Mesenchymal stem cell (in vitro differentiated cells and primary cell): Measurements from ENCODE around the gene CXCL17.
A peak's percentile ranks its signal among the peaks of the same experiment; 100 is the strongest.

Experiments
- DNase-seq: peaks from one replicate; pipeline ENCODE4 v3.0.0-alpha.2; 2013
- H2AFZ ChIP-seq: one replicate; pipeline ENCODE4 v1.6.1; 2013; ENCODE audit warnings: low read depth, mild to moderate bottlenecking, control low read depth, inconsistent platforms, low read length, moderate library complexity
- H2AK5ac ChIP-seq: 2 replicates; pipeline ENCODE4 v1.6.1; 2013; ENCODE audit warnings: low read length, moderate library complexity, mild to moderate bottlenecking, inconsistent platforms; ENCODE audit not compliant: severe bottlenecking
- H2BK120ac ChIP-seq: one replicate; pipeline ENCODE4 v1.6.1; 2013; ENCODE audit warnings: low read depth, mild to moderate bottlenecking, inconsistent platforms, low read length, moderate library complexity
- H2BK12ac ChIP-seq, 2 experiments: one replicate each; pipeline ENCODE4 v1.6.1; 2013; ENCODE audit warnings: inconsistent platforms in 2 of 2, low read length in 2 of 2, mild to moderate bottlenecking in 2 of 2, moderate library complexity in 2 of 2, control low read depth in 1 of 2
- H2BK15ac ChIP-seq: one replicate; pipeline ENCODE4 v1.6.1; 2013; ENCODE audit warnings: mild to moderate bottlenecking, low read depth, inconsistent platforms; ENCODE audit not compliant: poor library complexity, severe bottlenecking
- H2BK5ac ChIP-seq: 2 replicates; pipeline ENCODE4 v1.6.1; 2013; ENCODE audit warnings: low read depth, mild to moderate bottlenecking, low read length, control low read depth, inconsistent platforms; ENCODE audit not compliant: poor library complexity, severe bottlenecking
- H3K14ac ChIP-seq, 2 experiments: one replicate each; pipeline ENCODE4 v1.6.1; 2013; ENCODE audit warnings: inconsistent platforms in 2 of 2, low read length in 2 of 2, control low read depth in 1 of 2, mild to moderate bottlenecking in 1 of 2, moderate library complexity in 1 of 2
- H3K18ac ChIP-seq, 2 experiments: one replicate each; pipeline ENCODE4 v1.6.1; 2013; ENCODE audit warnings: inconsistent platforms in 2 of 2, low read length in 2 of 2, control low read depth in 1 of 2, low read depth in 1 of 2, mild to moderate bottlenecking in 1 of 2
- H3K23ac ChIP-seq, 2 experiments: one replicate each; pipeline ENCODE4 v1.6.1; 2013; ENCODE audit warnings: inconsistent platforms in 2 of 2, low read length in 2 of 2, mild to moderate bottlenecking in 2 of 2, moderate library complexity in 2 of 2, control low read depth in 1 of 2
- H3K27ac ChIP-seq: 2 replicates; pipeline ENCODE4 v1.5.1; 2013; ENCODE audit warnings: mild to moderate bottlenecking, moderate library complexity, low read length, control low read depth, inconsistent platforms; ENCODE audit not compliant: poor library complexity, severe bottlenecking
- H3K27me3 ChIP-seq, 2 experiments: 2 replicates each; pipeline versions ENCODE4 v1.6.1 to v1.7.0; 2013; ENCODE audit warnings: low read length in 2 of 2, mild to moderate bottlenecking in 2 of 2, moderate library complexity in 2 of 2, control low read depth in 1 of 2, inconsistent platforms in 1 of 2; ENCODE audit not compliant: control insufficient read depth in 1 of 2, insufficient read depth in 1 of 2
- H3K36me3 ChIP-seq, 2 experiments: 2 replicates each; pipeline versions ENCODE4 v1.6.1 to v1.7.0; 2013; ENCODE audit warnings: low read length in 2 of 2, control low read depth in 1 of 2, inconsistent platforms in 1 of 2, low read depth in 1 of 2, mild to moderate bottlenecking in 1 of 2; ENCODE audit not compliant: insufficient read depth in 2 of 2, control insufficient read depth in 1 of 2
- H3K4ac ChIP-seq, 2 experiments: one replicate each; pipeline ENCODE4 v1.6.1; 2013; ENCODE audit warnings: inconsistent platforms in 2 of 2, low read length in 2 of 2, mild to moderate bottlenecking in 2 of 2, moderate library complexity in 2 of 2, control low read depth in 1 of 2, low read depth in 1 of 2
- H3K4me1 ChIP-seq: 2 replicates; pipeline ENCODE4 v1.6.1; 2013; ENCODE audit warnings: low read depth, low read length, control low read depth; ENCODE audit not compliant: control insufficient read depth, insufficient read depth
- H3K4me2 ChIP-seq: 2 replicates; pipeline ENCODE4 v1.6.1; 2013; ENCODE audit warnings: low read length, mild to moderate bottlenecking, inconsistent platforms; ENCODE audit not compliant: poor library complexity, severe bottlenecking
- H3K4me3 ChIP-seq, 2 experiments: 2 replicates each; pipeline versions ENCODE4 v1.5.1 to v1.7.0; 2013; ENCODE audit warnings: low read length in 2 of 2, mild to moderate bottlenecking in 2 of 2, control low read depth in 1 of 2, low read depth in 1 of 2; ENCODE audit not compliant: insufficient read depth in 1 of 2
- H3K79me1 ChIP-seq: replicated peaks from 2 replicates; pipeline ENCODE4 v1.6.1; 2013; ENCODE audit warnings: mild to moderate bottlenecking, control low read depth, low read length, inconsistent platforms; ENCODE audit not compliant: poor library complexity, severe bottlenecking
- H3K9ac ChIP-seq: 2 replicates; pipeline ENCODE4 v1.7.0; 2013; ENCODE audit warnings: mild to moderate bottlenecking, low read length, moderate library complexity
- H3K9me3 ChIP-seq: 2 replicates; pipeline ENCODE4 v1.7.0; 2013; ENCODE audit warnings: mild to moderate bottlenecking, low read length; ENCODE audit not compliant: control insufficient read depth
- H4K8ac ChIP-seq: one replicate; pipeline ENCODE4 v1.6.1; 2013; ENCODE audit warnings: inconsistent platforms, mild to moderate bottlenecking, low read length, moderate library complexity
- H4K91ac ChIP-seq: one replicate; pipeline ENCODE4 v1.6.1; 2013; ENCODE audit warnings: mild to moderate bottlenecking, low read length, inconsistent platforms
- WGBS: methylation state at CpG from one replicate; pipeline ENCODE4 v1.1.7; 2013; ENCODE audit warnings: mixed read lengths; 5-methylcytosine and 5-hydroxymethylcytosine counted together

Gene CXCL17

GRCh38 chr19:42468273-42468796, 25.6 kb upstream of the CXCL17 start:
- Histone ChIP-seq H3K18ac (no peak overlapping the region), H2BK5ac (no peak overlapping the region), H3K4me1 (peaks cover 2% of the 10 kb centered on the region), H4K91ac (no peak overlapping the region), H3K36me3 (no peaks in the 10 kb centered on the region), H3K79me1 (no peaks in the 10 kb centered on the region), H3K23ac (no peak overlapping the region), H3K4ac (no peak overlapping the region), H2BK15ac (no peak overlapping the region), H3K4me3 (no peak overlapping the region), H3K27me3 (peaks cover 13 to 62% of the 10 kb centered on the region in 2 experiments), H3K9ac (no peak overlapping the region), H2BK120ac (no peak overlapping the region), H2AFZ (no peak overlapping the region), H3K9me3 (no peaks in the 10 kb centered on the region), H2BK12ac (no peak overlapping the region), H3K14ac (no peak overlapping the region), H4K8ac (no peak overlapping the region), H2AK5ac (no peak overlapping the region), H3K27ac (no peak overlapping the region), H3K4me2 (no peak overlapping the region)
- 7% methylated on average over 3 of the region's 3 CpGs for WGBS
- DNase-seq, result peak; percentile 58

GRCh38 chr19:42467183-42467760, 24.5 kb upstream of the CXCL17 start:
- no peak overlapping the region for H3K9ac ChIP-seq
- H3K4me2 ChIP-seq, result no peak overlapping the region
- no peak overlapping the region for H2BK12ac ChIP-seq
- no peaks in the 10 kb centered on the region for H3K9me3 ChIP-seq
- no peak overlapping the region for H3K18ac ChIP-seq
- H4K8ac ChIP-seq, result no peak overlapping the region
- H3K4ac ChIP-seq, result no peak overlapping the region
- no peak overlapping the region for H2BK15ac ChIP-seq
- H3K4me3 ChIP-seq, result no peak overlapping the region
- H2BK5ac ChIP-seq, result no peak overlapping the region
- H2BK120ac ChIP-seq, result no peak overlapping the region
- H3K36me3 ChIP-seq, result no peaks in the 10 kb centered on the region
- H2AFZ ChIP-seq, result no peak overlapping the region
- peak; percentile 7 for DNase-seq
- H3K4me1 ChIP-seq, result peaks cover 2% of the 10 kb centered on the region
- H2AK5ac ChIP-seq, result no peak overlapping the region
- H3K27ac ChIP-seq, result no peak overlapping the region
- peaks cover 13 to 61% of the 10 kb centered on the region in 2 experiments for H3K27me3 ChIP-seq
- no peak overlapping the region for H3K14ac ChIP-seq
- H4K91ac ChIP-seq, result no peak overlapping the region
- 32% methylated on average over 5 of the region's 5 CpGs for WGBS
- no peaks in the 10 kb centered on the region for H3K79me1 ChIP-seq
- no peak overlapping the region for H3K23ac ChIP-seq

DNA sequence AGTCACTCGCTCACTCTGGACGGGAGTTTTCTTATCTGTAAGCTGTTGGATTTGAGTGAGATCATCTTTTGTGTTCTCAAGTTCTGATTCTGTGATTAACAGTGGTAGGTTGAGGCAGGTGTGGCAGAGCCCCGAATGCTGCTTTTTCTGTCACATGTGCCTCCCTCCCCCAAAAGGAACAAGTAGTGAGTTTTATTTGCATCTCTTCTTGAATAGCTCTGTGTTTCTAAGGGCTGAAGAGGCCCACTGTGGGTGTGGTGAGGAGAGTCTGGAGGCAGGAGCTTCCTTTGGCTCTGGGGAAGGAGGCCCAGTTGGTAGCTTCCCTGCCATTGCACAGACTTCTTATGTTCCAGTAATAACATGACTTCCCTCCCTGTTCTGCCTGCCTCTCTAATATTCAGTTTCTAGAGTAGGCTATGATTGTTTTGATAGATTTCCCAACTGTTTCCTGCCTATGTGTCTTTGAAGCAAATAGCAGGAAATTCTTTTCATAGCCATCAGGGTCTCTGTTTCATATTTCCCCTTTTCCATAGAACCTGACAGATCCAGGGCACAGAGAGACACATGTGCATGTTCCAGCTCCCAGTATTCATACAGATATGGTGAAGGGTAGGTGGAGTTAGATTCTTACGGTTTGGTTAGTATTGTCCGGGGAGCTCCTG, 23.9 kb upstream of the CXCL17 start:
- Histone ChIP-seq H2BK120ac (no peak overlapping the region), H3K27me3 (peaks cover 11 to 61% of the 10 kb centered on the region in 2 experiments), H3K4me2 (no peak overlapping the region), H3K4me3 (no peak overlapping the region), H2AK5ac (no peak overlapping the region), H3K14ac (no peak overlapping the region), H3K79me1 (no peaks in the 10 kb centered on the region), H3K9ac (no peak overlapping the region), H3K23ac (no peak overlapping the region), H3K27ac (no peak overlapping the region), H3K9me3 (no peaks in the 10 kb centered on the region), H2BK15ac (no peak overlapping the region), H3K4ac (no peak overlapping the region), H2BK5ac (no peak overlapping the region), H3K18ac (no peak overlapping the region), H4K8ac (no peak overlapping the region), H3K4me1 (peaks cover 2% of the 10 kb centered on the region), H2BK12ac (no peak overlapping the region), H2AFZ (no peak overlapping the region), H4K91ac (no peak overlapping the region), H3K36me3 (no peaks in the 10 kb centered on the region)
- 85% methylated on average over 4 of the region's 5 CpGs for WGBS
- no peak for DNase-seq

DNA sequence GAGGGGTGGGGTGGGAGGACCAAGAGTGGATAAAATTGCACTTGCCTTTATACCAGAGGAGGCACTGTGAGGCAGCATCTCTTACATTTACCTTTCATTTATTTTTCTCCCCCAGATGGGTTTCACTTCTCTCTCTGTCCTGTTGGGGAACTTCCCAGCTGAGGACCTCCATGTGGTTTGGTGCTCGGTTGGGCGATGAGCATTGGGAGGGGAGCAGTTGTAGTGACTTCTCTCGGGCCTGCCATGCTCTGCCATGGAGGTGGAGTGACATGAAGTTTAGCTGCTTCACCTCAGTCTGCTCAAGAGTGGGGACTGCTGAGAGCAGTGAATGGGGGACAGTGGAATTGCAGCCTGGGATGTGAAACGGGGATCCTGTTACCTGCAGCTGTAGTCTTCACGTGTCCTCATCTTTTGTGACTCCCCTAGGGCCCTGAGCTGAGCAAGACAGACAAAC, 23.1 kb upstream of the CXCL17 start:
- Histone ChIP-seq H4K8ac (no peak overlapping the region), H3K9ac (no peak overlapping the region), H2BK15ac (no peak overlapping the region), H3K4me3 (no peak overlapping the region), H3K23ac (no peak overlapping the region), H3K4ac (no peak overlapping the region), H3K27ac (no peak overlapping the region), H4K91ac (peak overlapping the region; percentile 63), H3K79me1 (no peaks in the 10 kb centered on the region), H2AFZ (no peak overlapping the region), H3K36me3 (no peaks in the 10 kb centered on the region), H2BK120ac (no peak overlapping the region), H3K4me1 (peaks cover 2% of the 10 kb centered on the region), H3K14ac (no peak overlapping the region), H3K9me3 (no peaks in the 10 kb centered on the region), H3K27me3 (peaks cover 6 to 59% of the 10 kb centered on the region in 2 experiments), H3K18ac (no peak overlapping the region), H2BK5ac (no peak overlapping the region), H2AK5ac (no peak overlapping the region), H3K4me2 (no peak overlapping the region), H2BK12ac (no peak overlapping the region)
- 81% methylated on average over 5 of the region's 5 CpGs for WGBS
- DNase-seq, result no peak
